Progenitor cell of endocrine pancreas (in vitro differentiated cells): Measurements from ENCODE around the gene ADAM10. TPM values are rescaled to one million over a fixed set of nuclear protein-coding genes. Genes with fewer than 3 reads are reported as not detected.
A peak's percentile ranks its signal among the peaks of the same experiment; 100 is the strongest.

Source experiments
- DNase-seq: peaks from one replicate; pipeline ENCODE4 v3.0.0; 2021; ENCODE audit warnings: low spot score; ENCODE audit not compliant: unreplicated experiment
- H3K27ac Mint-ChIP-seq: 2 replicates; pipeline ENCODE4 v1.8.0; 2021; ENCODE audit warnings: mild to moderate bottlenecking, moderate library complexity, mixed read lengths
- H3K27me3 Mint-ChIP-seq: 2 replicates; pipeline ENCODE4 v1.8.0; 2021; ENCODE audit warnings: mixed read lengths
- H3K36me3 Mint-ChIP-seq: 2 replicates; pipeline ENCODE4 v1.8.0; 2022; ENCODE audit warnings: mixed read lengths; ENCODE audit not compliant: insufficient read depth
- H3K4me1 Mint-ChIP-seq: 2 replicates; pipeline ENCODE4 v1.8.0; 2021; ENCODE audit warnings: low read depth, mixed read lengths
- H3K4me3 Mint-ChIP-seq: 2 replicates; pipeline ENCODE4 v1.8.0; 2021; ENCODE audit warnings: low read depth, mild to moderate bottlenecking, moderate library complexity, mixed read lengths
- H3K9me3 Mint-ChIP-seq: 2 replicates; pipeline ENCODE4 v1.8.0; 2021; ENCODE audit warnings: low read depth, mixed read lengths
- total RNA-seq: library from RNA; stranded (reverse); gene quantifications from 2 replicates; pipeline ENCODE4 v1.2.1, GENCODE V29; 2021
- TF ChIP-seq, protein P1 (sequence below): fragments of 200-600 bp; sonication (generic); IDR thresholded peaks from one replicate; pipeline ENCODE4 v1.5.0; 2021; ENCODE audit warnings: antibody characterized with exemption, mild to moderate bottlenecking; ENCODE audit not compliant: unreplicated experiment

The ADAM10 gene
- total RNA-seq, 1 donor from 2014 or later: 237 TPM

DNA sequence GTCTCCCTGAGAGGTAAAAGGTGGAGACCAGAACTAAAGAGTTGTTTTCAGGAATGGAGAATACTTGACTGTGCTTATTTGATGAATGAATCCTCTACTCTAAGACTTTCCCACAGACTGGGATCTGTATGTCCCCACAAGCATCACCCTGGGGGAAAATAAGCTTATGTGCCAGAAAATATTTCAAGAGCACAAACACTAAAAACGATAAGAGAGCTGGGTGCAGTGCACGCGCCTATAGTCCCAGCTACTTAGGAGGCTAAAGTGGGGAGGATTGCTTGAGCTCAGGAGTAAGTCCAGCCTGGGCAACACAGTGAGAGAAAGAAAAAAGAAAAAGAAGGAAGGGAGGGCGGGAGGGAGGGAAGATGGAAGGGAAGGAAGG is 150.7 kb downstream of the ADAM10 start:
- Mint-ChIP-seq H3K4me1 (peaks cover 19% of the 10 kb centered on the region), H3K27me3 (no peaks in the 10 kb centered on the region), H3K36me3 (peaks cover 28% of the 10 kb centered on the region), H3K27ac (peak overlapping the region; percentile 18), H3K4me3 (no peak overlapping the region), H3K9me3 (peaks cover 2% of the 10 kb centered on the region)
- DNase-seq: no peak
- TF ChIP-seq, protein P1, sequence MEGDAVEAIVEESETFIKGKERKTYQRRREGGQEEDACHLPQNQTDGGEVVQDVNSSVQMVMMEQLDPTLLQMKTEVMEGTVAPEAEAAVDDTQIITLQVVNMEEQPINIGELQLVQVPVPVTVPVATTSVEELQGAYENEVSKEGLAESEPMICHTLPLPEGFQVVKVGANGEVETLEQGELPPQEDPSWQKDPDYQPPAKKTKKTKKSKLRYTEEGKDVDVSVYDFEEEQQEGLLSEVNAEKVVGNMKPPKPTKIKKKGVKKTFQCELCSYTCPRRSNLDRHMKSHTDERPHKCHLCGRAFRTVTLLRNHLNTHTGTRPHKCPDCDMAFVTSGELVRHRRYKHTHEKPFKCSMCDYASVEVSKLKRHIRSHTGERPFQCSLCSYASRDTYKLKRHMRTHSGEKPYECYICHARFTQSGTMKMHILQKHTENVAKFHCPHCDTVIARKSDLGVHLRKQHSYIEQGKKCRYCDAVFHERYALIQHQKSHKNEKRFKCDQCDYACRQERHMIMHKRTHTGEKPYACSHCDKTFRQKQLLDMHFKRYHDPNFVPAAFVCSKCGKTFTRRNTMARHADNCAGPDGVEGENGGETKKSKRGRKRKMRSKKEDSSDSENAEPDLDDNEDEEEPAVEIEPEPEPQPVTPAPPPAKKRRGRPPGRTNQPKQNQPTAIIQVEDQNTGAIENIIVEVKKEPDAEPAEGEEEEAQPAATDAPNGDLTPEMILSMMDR: no peak

DNA sequence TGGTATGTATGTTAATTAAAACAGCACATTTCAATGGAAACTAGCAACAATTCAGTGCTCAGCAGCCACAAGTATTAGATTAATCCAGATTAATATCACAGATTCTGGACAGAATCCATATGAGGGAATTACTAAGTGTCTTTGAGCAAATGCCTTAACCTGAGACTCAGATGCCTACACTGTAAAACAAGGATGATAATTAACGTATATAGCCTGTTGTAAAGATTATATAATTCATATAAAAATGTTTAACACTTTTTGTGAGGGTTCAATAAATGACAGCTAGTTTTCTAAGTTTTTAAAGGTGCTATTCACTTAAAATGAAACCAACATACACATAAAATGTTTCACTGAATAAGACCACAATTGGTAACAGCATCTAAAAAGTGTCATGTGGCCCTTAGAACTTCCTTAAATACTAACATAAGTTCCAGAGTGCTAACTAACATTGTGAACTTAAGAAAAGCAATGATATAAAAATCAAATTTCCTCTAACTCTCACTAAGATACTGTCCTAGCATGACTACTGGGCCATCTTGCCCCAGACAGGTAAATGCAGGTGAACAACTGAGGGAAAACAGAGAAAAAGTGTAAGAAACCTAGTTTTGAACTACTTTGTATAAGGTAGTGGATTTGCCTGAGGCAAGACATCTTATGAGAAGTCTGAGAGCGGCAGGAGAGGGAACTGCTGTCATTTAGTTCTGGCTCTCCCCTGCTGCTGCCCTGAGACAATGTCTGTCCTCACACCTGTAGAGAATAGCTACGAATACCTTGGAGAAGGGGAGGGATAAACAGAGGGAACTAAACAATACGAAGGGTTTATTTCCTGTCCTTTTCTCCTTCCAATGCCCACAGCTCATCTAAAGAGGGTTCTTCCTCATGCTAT is 151.3 kb downstream of the ADAM10 start:
- Mint-ChIP-seq H3K27me3 (no peaks in the 10 kb centered on the region), H3K4me3 (no peak overlapping the region), H3K27ac (no peak overlapping the region), H3K4me1 (peaks cover 18% of the 10 kb centered on the region), H3K36me3 (peaks cover 26% of the 10 kb centered on the region), H3K9me3 (peaks cover 2% of the 10 kb centered on the region)
- TF ChIP-seq, protein P1: no peak
- DNase-seq: no peak

DNA sequence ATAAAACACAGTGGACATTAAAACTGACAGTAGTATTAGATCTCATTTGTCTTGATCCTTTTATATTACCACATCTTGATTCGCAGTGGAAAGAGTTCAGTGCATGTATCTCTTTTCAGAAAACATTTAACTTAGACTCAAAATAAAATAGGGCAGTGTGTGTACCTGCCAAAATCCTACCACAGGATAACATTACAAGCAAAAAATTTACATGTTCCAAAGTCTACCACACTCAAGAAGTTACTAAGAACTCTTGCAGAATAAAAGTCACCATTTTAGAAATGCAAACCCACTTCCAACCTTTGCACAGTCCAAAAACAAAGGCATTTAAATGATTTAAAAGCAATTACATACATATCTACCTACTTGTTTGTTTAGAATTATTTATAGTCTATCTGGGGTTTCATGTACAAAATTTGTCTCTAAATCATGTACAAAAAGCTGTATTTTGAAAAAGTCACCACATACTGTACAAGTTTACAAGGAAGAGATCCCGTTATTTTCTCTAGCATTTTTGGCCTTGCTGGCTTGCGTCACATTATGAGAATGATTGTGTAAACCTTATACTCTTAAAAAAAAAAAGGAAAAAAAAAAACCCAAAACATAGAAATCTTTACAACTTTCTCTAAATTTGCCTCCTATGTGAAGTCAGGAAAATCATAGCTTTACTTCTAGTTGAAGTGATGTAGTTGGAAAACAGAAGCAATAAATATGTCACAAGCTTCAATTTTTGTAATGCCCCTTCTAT is 153.8 kb downstream of the ADAM10 start:
- no peak for DNase-seq
- Mint-ChIP-seq H3K27me3 (no peaks in the 10 kb centered on the region), H3K27ac (peak overlapping the region; percentile 77), H3K9me3 (peaks cover 2% of the 10 kb centered on the region), H3K4me1 (peaks cover 28% of the 10 kb centered on the region), H3K36me3 (peaks cover 22% of the 10 kb centered on the region), H3K4me3 (no peak overlapping the region)
- TF ChIP-seq, protein P1: no peak

DNA sequence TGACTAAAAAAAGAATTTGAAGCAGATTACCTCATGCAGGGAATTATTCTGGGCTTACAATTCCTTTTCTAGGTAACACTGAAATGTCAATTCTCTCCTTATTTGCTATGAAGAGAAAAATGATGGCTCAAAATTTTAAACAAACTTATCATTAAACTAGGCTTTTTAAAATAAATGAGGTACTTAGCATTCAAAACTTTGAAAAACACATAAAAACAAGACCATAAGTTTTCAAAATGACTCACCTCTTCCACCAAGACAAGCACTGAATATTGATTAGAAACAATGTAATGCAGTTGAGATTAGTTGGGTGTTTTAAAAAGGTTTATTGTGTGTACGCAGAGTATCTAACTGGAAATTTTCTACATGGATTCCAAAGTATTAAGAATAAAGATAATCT is 154.6 kb downstream of the ADAM10 start:
- peaks cover 34% of the 10 kb centered on the region for H3K4me1 Mint-ChIP-seq
- no peak overlapping the region for H3K4me3 Mint-ChIP-seq
- no peaks in the 10 kb centered on the region for H3K27me3 Mint-ChIP-seq
- H3K9me3 Mint-ChIP-seq: peaks cover 2% of the 10 kb centered on the region
- TF ChIP-seq, protein P1: no peak
- peaks cover 19% of the 10 kb centered on the region for H3K36me3 Mint-ChIP-seq
- DNase-seq: no peak
- no peak overlapping the region for H3K27ac Mint-ChIP-seq

DNA sequence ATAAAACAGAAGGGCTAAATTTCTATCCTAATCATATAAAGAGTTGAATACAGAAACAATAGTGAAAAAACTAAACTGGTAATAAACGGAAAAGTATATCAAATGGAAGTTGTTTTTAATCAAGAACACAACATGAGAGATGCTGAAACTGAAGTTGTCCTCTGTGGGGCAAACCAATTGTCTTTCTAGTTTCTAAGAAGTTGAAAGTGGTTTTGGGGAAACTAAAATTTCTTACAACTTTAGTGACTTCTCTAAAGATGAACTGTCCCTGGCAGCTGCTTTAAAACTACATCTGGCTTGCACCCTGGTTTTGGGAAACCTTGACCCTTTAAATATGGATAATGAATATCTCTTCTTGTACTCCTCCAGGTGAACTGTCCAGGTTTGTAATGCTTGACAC is 155.6 kb downstream of the ADAM10 start:
- Mint-ChIP-seq H3K27ac (no peak overlapping the region), H3K4me3 (no peak overlapping the region), H3K4me1 (peaks cover 39% of the 10 kb centered on the region), H3K9me3 (no peaks in the 10 kb centered on the region), H3K27me3 (no peaks in the 10 kb centered on the region), H3K36me3 (peaks cover 16% of the 10 kb centered on the region)
- no peak for DNase-seq
- TF ChIP-seq, protein P1: no peak
